Measurements from ENCODE around the gene OASL.
A peak's percentile ranks its signal among the peaks of the same experiment; 100 is the strongest.

Gene OASL

GRCh38 chr12:121038861-121039668, at the start of gene OASL:
OASL (minus strand) TSS chr12:121039246; CDS start chr12:121038971, 275 bp downstream.
- H3K4me3 ChIP-seq (ENCODE audit: control insufficient read depth, low read depth, low read length): peak within 1 kb of the TSS; percentile 36
- DNase-seq (ENCODE audit: low read depth): peak; percentile 89
- TF ChIP-seq CTCF (conservative IDR thresholded peaks at IDR 0.05; ENCODE audit: control insufficient read depth, insufficient read depth, low read depth, low read length): no peak

GRCh38 chr12:121088195-121088585, 49.1 kb upstream of the OASL start:
- TF ChIP-seq CTCF (conservative IDR thresholded peaks at IDR 0.05; ENCODE audit: control insufficient read depth, insufficient read depth, low read depth, low read length): no peak

GRCh38 chr12:121087467-121088194, 48.6 kb upstream of the OASL start:
- TF ChIP-seq CTCF (conservative IDR thresholded peaks at IDR 0.05; ENCODE audit: control insufficient read depth, insufficient read depth, low read depth, low read length): no peak

More at GRCh38 chr12:121088195-121088585, 49.1 kb upstream of the OASL start:
- DNase-seq (ENCODE audit: low read depth): no peak
- H3K4me3 ChIP-seq (ENCODE audit: control insufficient read depth, low read depth, low read length): no peak overlapping the region

GRCh38 chr12:121086781-121087295, 47.8 kb upstream of the OASL start:
- no peak for TF ChIP-seq CTCF (conservative IDR thresholded peaks at IDR 0.05; ENCODE audit: control insufficient read depth, insufficient read depth, low read depth, low read length)

More at GRCh38 chr12:121087467-121088194, 48.6 kb upstream of the OASL start:
- no peak for DNase-seq (ENCODE audit: low read depth)
- no peak overlapping the region for H3K4me3 ChIP-seq (ENCODE audit: control insufficient read depth, low read depth, low read length)

GRCh38 chr12:121085506-121086353, 46.7 kb upstream of the OASL start:
- no peak for DNase-seq (ENCODE audit: low read depth)
- no peak overlapping the region for H3K4me3 ChIP-seq (ENCODE audit: control insufficient read depth, low read depth, low read length)
- no peak for TF ChIP-seq CTCF (conservative IDR thresholded peaks at IDR 0.05; ENCODE audit: control insufficient read depth, insufficient read depth, low read depth, low read length)

More at GRCh38 chr12:121086781-121087295, 47.8 kb upstream of the OASL start:
- H3K4me3 ChIP-seq (ENCODE audit: control insufficient read depth, low read depth, low read length): no peak overlapping the region
- no peak for DNase-seq (ENCODE audit: low read depth)

GRCh38 chr12:121085069-121085468, 46.0 kb upstream of the OASL start:
- H3K4me3 ChIP-seq (ENCODE audit: control insufficient read depth, low read depth, low read length): no peak overlapping the region
- TF ChIP-seq CTCF (conservative IDR thresholded peaks at IDR 0.05; ENCODE audit: control insufficient read depth, insufficient read depth, low read depth, low read length): no peak
- DNase-seq (ENCODE audit: low read depth): no peak
